ENCODE data around the gene PTGDS.

- no peak for TF ChIP-seq CTCF (IDR thresholded peaks at IDR 0.05)
- TF ChIP-seq ZFX (IDR thresholded peaks at IDR 0.05; ENCODE audit: borderline replicate concordance) = no peak
These were observed at the start of gene PTGDS for GRCh38 chr9:136977223-136977622.
